GM21529 (cell line): Measurements from ENCODE around the gene NANOS3.
A peak's percentile ranks its signal among the peaks of the same experiment; 100 is the strongest.

Source experiments
- ATAC-seq: cut with Tn5 transposase; IDR thresholded peaks from one replicate; pipeline ENCODE4 v1.9.1; 2021; ENCODE audit not compliant: unreplicated experiment

The NANOS3 gene

GRCh38 chr19:13884726-13885591 is 8.0 kb downstream of the NANOS3 start:
- no peak for ATAC-seq

- ATAC-seq, result no peak
Measured at GRCh38 chr19:13885826-13886365, 9.0 kb downstream of the NANOS3 start.

GRCh38 chr19:13887018-13887436 is 10.1 kb downstream of the NANOS3 start:
- ATAC-seq, result no peak

- ATAC-seq, result no peak
Measured at GRCh38 chr19:13887517-13887916, 10.6 kb downstream of the NANOS3 start.

- no peak for ATAC-seq
Measured at GRCh38 chr19:13888281-13888680, 11.3 kb downstream of the NANOS3 start.

- no peak for ATAC-seq
Measured at GRCh38 chr19:13890136-13890535, 13.2 kb downstream of the NANOS3 start.

GRCh38 chr19:13892870-13893269 is 15.9 kb downstream of the NANOS3 start:
- no peak for ATAC-seq

- no peak for ATAC-seq
Measured at GRCh38 chr19:13894552-13894951, 17.6 kb downstream of the NANOS3 start.

GRCh38 chr19:13896227-13896626 is 19.3 kb downstream of the NANOS3 start:
- no peak for ATAC-seq

- no peak for ATAC-seq
Measured at GRCh38 chr19:13899393-13899792, 22.5 kb downstream of the NANOS3 start.

- no peak for ATAC-seq
Measured at GRCh38 chr19:13899912-13900584, 23.1 kb downstream of the NANOS3 start.

GRCh38 chr19:13902993-13903555 is 26.1 kb downstream of the NANOS3 start:
- ATAC-seq, result no peak

- ATAC-seq, result peak; percentile 89
Measured at GRCh38 chr19:13905634-13906520, 28.9 kb downstream of the NANOS3 start, which contains the start of the genes BRME1 and CC2D1A. Gene BRME1 (minus strand): TSS chr19:13906117. CDS start chr19:13904892, 1,225 bp downstream. Gene CC2D1A (plus strand): TSS chr19:13906201. CDS start chr19:13906442, 241 bp downstream.

- peak; percentile 26 for ATAC-seq
Measured at GRCh38 chr19:13906521-13906904, 29.6 kb downstream of the NANOS3 start.

GRCh38 chr19:13906910-13907309 is 30.0 kb downstream of the NANOS3 start:
- ATAC-seq, result no peak

GRCh38 chr19:13908674-13909073 is 31.7 kb downstream of the NANOS3 start:
- no peak for ATAC-seq

- no peak for ATAC-seq
Measured at GRCh38 chr19:13909430-13909829, 32.5 kb downstream of the NANOS3 start.

- no peak for ATAC-seq
Measured at GRCh38 chr19:13913352-13913751, 36.4 kb downstream of the NANOS3 start.

GRCh38 chr19:13914777-13915176 is 37.8 kb downstream of the NANOS3 start:
- ATAC-seq, result no peak

GRCh38 chr19:13917888-13918406 is 41.0 kb downstream of the NANOS3 start:
- ATAC-seq, result no peak
